NT2/D1 (cell line): ENCODE results near the gene PSEN2.

Experiments used
- SUZ12 ChIP-seq: IDR thresholded peaks from 2 replicates; pipeline ENCODE4 v1.6.1; 2011; ENCODE audit not compliant: insufficient read length, insufficient read depth; ENCODE audit errors: extremely low read depth
- YY1 ChIP-seq: IDR thresholded peaks from 2 replicates; pipeline ENCODE4 v1.6.1; 2011; ENCODE audit not compliant: insufficient read length, insufficient read depth

- TF ChIP-seq YY1 (no peak), SUZ12 (no peak)
These were observed 49.2 kb downstream of the PSEN2 start for GRCh38 chr1:226919587-226919986.
